ENCODE measurements around the gene TOM1L2. TPM values are rescaled to one million over a fixed set of nuclear protein-coding genes. Genes with fewer than 3 reads are reported as not detected.

TOM1L2 gene
- total and polyA plus RNA-seq, 8 donors: 13.3 to 154 (median 41.1) TPM

- WGBS, 5 donors: 87 to 97% (median 96%) methylated on average over 6 of the region's 6 CpGs
- H3K9me3 ChIP-seq: no peaks in the 10 kb centered on the region
- H3K27ac ChIP-seq: no peak overlapping the region
- H3K4me1 ChIP-seq: peaks cover 11 to 18% (median 15%) of the 10 kb centered on the region in 4 donors
- TF ChIP-seq POLR2AphosphoS5 (IDR thresholded peaks at IDR 0.05) (no peak), POLR2A (IDR thresholded peaks at IDR 0.05) (no peak), EP300 (IDR thresholded peaks at IDR 0.05) (no peak)
- TF ChIP-seq, protein P1, sequence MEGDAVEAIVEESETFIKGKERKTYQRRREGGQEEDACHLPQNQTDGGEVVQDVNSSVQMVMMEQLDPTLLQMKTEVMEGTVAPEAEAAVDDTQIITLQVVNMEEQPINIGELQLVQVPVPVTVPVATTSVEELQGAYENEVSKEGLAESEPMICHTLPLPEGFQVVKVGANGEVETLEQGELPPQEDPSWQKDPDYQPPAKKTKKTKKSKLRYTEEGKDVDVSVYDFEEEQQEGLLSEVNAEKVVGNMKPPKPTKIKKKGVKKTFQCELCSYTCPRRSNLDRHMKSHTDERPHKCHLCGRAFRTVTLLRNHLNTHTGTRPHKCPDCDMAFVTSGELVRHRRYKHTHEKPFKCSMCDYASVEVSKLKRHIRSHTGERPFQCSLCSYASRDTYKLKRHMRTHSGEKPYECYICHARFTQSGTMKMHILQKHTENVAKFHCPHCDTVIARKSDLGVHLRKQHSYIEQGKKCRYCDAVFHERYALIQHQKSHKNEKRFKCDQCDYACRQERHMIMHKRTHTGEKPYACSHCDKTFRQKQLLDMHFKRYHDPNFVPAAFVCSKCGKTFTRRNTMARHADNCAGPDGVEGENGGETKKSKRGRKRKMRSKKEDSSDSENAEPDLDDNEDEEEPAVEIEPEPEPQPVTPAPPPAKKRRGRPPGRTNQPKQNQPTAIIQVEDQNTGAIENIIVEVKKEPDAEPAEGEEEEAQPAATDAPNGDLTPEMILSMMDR (IDR thresholded peaks at IDR 0.05): no peak
- intact Hi-C loops (cut with DNase I; ENCODE audit: low total_unique reads): no loop called here
- no peaks in the 10 kb centered on the region for H3K27me3 ChIP-seq
- no peak overlapping the region for H3K4me3 ChIP-seq
- H3K36me3 ChIP-seq: peaks cover 0 to 46% (median 39%) of the 10 kb centered on the region in 4 donors
- no peak for DNase-seq
Measured at GRCh38 chr17:18014006-18014405, 41.8 kb upstream of the TOM1L2 start.

DNA sequence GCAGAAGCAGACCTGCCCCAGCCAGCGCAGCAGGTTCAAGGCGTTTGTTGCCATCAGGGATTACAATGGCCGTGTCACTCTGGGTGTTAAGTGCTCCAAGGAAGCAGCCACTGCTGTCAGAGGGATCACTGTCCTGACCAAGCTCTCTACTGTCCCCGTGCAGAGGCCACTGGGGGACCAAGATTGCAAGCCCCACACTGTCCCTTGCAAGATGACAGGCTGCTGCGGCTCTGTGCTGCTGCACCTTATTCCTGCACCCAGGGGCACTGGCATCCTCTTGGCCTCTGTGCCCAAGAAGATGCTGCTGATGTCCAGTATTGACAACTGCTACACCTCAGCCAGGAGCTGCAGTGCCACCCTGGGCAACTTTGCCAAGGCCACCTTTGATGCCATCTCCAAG, 39.1 kb upstream of the TOM1L2 start:
- H3K36me3 ChIP-seq: peaks cover 0 to 66% (median 54%) of the 10 kb centered on the region in 4 donors
- intact Hi-C loops (cut with DNase I; ENCODE audit: low total_unique reads): no loop called here
- no peak overlapping the region for H3K4me3 ChIP-seq
- no peak overlapping the region for H3K27ac ChIP-seq
- H3K4me1 ChIP-seq: no peaks in the 10 kb centered on the region
- TF ChIP-seq, protein P1 (IDR thresholded peaks at IDR 0.05): no peak
- no peak for TF ChIP-seq POLR2A (IDR thresholded peaks at IDR 0.05)
- no peak for TF ChIP-seq EP300 (IDR thresholded peaks at IDR 0.05)
- no peak for TF ChIP-seq POLR2AphosphoS5 (IDR thresholded peaks at IDR 0.05)
- WGBS, 5 donors: 95 to 98% (median 96%) methylated on average over 4 to 5 of the region's 5 CpGs
- H3K27me3 ChIP-seq: no peaks in the 10 kb centered on the region
- DNase-seq: no peak
- H3K9me3 ChIP-seq: no peaks in the 10 kb centered on the region

DNA sequence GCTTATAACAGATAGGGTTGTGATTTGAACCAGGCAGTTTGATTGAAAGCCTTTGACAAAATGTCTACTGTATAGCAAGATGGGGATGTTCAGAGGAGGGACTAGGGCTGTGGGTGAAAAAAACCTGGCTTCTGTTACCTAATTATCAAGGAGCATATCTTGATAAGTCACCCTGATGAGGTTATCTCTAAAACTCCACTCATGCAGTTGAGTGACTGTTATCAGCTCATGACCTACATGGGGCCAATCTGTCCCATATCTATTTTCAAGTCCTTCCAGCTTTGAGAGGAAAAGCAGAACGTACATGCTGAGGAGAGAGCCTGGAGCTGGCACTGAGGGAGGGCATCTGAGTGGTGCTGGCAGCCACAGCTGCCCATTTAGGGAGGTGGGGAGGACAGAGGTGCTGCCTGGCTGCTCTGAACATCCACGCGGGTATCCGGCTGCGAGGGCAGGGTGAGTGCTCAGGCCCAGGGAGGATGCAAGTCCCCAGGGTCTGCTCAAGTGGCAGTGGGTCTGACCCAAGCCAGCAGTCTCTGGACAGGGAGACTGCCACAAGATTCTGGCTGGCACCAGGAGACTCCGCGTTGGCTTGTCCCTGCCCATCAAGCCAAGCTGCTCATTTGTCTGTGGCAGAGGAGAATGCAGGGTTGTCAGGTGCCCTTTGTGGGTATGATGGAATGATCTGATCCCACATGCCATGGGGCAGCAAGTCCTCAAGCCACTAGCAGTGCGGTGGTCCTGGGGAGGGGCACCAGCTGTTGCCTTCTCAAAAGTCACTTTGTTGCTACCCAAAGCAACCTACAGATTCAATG, 37.6 kb upstream of the TOM1L2 start:
- no peaks in the 10 kb centered on the region for H3K27me3 ChIP-seq
- DNase-seq: no peak
- no peak overlapping the region for H3K27ac ChIP-seq
- 77 to 88% (median 80%) methylated on average over 8 of the region's 8 CpGs for WGBS, 5 donors
- TF ChIP-seq POLR2A (IDR thresholded peaks at IDR 0.05) (no peak), EP300 (IDR thresholded peaks at IDR 0.05) (no peak), POLR2AphosphoS5 (IDR thresholded peaks at IDR 0.05) (no peak)
- TF ChIP-seq, protein P1 (IDR thresholded peaks at IDR 0.05): no peak
- no peak overlapping the region for H3K4me3 ChIP-seq
- no peaks in the 10 kb centered on the region for H3K4me1 ChIP-seq
- intact Hi-C loops (cut with DNase I; ENCODE audit: low total_unique reads): no loop called here
- H3K36me3 ChIP-seq: peaks cover 0 to 53% (median 46%) of the 10 kb centered on the region in 4 donors
- no peaks in the 10 kb centered on the region for H3K9me3 ChIP-seq

DNA sequence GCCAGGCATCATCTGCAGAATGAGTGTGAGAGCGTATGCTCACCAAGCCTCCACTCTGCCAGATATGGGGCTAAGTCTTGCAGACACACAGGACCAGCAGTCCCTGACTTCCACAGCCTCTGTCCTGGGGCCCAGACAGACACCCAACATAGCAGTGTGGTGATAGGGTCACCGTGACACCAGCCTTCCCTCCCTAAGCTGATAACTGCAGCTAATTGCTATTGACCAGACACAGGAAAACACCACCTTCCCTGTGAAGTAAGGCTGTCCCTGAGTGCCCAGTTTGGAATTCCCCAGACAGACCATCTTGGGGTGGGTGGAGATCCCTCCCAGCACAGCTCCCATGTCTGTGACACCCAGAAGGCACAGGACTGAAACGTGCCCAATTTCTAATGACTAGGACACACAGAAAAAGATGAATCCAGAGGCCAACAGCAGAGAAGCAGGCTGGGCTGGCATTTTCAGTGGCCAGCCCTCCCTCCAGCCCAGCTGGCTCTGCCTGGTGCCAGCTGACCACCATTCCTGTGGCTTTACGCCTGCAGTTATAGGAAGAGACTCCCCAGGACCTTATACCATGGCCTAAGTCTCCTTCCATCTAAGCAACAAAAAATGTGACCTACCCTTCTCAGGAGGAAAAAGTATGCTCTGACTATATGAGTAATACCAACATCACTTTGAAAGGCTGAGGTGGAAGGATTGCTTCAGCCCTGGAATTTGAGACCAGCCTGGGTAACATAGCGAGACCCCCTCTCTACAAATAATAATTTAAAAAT, 36.5 kb upstream of the TOM1L2 start:
- Histone ChIP-seq H3K36me3 (peaks cover 0 to 59% (median 49%) of the 10 kb centered on the region in 4 donors), H3K27ac (no peak overlapping the region), H3K27me3 (no peaks in the 10 kb centered on the region), H3K9me3 (no peaks in the 10 kb centered on the region), H3K4me1 (no peaks in the 10 kb centered on the region), H3K4me3 (no peak overlapping the region)
- TF ChIP-seq POLR2A (IDR thresholded peaks at IDR 0.05) (no peak), POLR2AphosphoS5 (IDR thresholded peaks at IDR 0.05) (no peak), EP300 (IDR thresholded peaks at IDR 0.05) (no peak)
- TF ChIP-seq, protein P1 (IDR thresholded peaks at IDR 0.05): no peak
- DNase-seq: no peak
- 62 to 98% (median 84%) methylated on average over 4 to 5 of the region's 5 CpGs for WGBS, 5 donors
- intact Hi-C loops (cut with DNase I; ENCODE audit: low total_unique reads): no loop called here

Measured in stomach (tissue), 9 donors.